ENCODE measurements around the gene ZMYM4.
"Not testable (repeated sequence)": the region's sequence is repeated elsewhere in the genome, so short reads cannot be mapped to it uniquely, and the experiment has no call there.

The ZMYM4 gene

GRCh38 chr1:35331618-35332017 is 63.1 kb downstream of the ZMYM4 start:
- not testable (repeated sequence) for DNase-seq

- no peak for DNase-seq
These were observed 66.0 kb downstream of the ZMYM4 start for GRCh38 chr1:35334485-35334884.

GRCh38 chr1:35340519-35340918 is 72.0 kb downstream of the ZMYM4 start:
- no peak for DNase-seq

GRCh38 chr1:35345439-35345981 is 77.0 kb downstream of the ZMYM4 start:
- no peak for DNase-seq

GRCh38 chr1:35350872-35351271 is 82.4 kb downstream of the ZMYM4 start:
- no peak for DNase-seq

- no peak for DNase-seq
These were observed 91.5 kb downstream of the ZMYM4 start for GRCh38 chr1:35359995-35360394.

GRCh38 chr1:35361638-35362037 is 93.1 kb downstream of the ZMYM4 start:
- no peak for DNase-seq

GRCh38 chr1:35364741-35365140 is 96.2 kb downstream of the ZMYM4 start:
- DNase-seq = no peak

GRCh38 chr1:35367914-35368313 is 99.4 kb downstream of the ZMYM4 start:
- no peak for DNase-seq

- DNase-seq = no peak
These were observed 101.6 kb downstream of the ZMYM4 start for GRCh38 chr1:35369922-35370671.

- DNase-seq = no peak
These were observed 103.0 kb downstream of the ZMYM4 start for GRCh38 chr1:35371506-35371905.

GRCh38 chr1:35377555-35377954 is 109.0 kb downstream of the ZMYM4 start:
- DNase-seq = no peak

GRCh38 chr1:35379317-35380000 is 111.0 kb downstream of the ZMYM4 start:
- DNase-seq = no peak

GRCh38 chr1:35380111-35380510 is 111.6 kb downstream of the ZMYM4 start:
- not testable (repeated sequence) for DNase-seq

GRCh38 chr1:35382107-35382506 is 113.6 kb downstream of the ZMYM4 start:
- no peak for DNase-seq

- DNase-seq = no peak
These were observed 117.8 kb downstream of the ZMYM4 start for GRCh38 chr1:35386290-35386689.

- DNase-seq = no peak
These were observed 118.5 kb downstream of the ZMYM4 start for GRCh38 chr1:35386959-35387358.

GRCh38 chr1:35390600-35391494 is 122.3 kb downstream of the ZMYM4 start:
- no peak for DNase-seq

GRCh38 chr1:35394386-35394785 is 125.9 kb downstream of the ZMYM4 start:
- DNase-seq = no peak

GRCh38 chr1:35398739-35399138 is 130.2 kb downstream of the ZMYM4 start:
- DNase-seq = no peak

- DNase-seq = no peak
These were observed 132.5 kb downstream of the ZMYM4 start for GRCh38 chr1:35401049-35401448.

- DNase-seq = no peak
These were observed 137.6 kb downstream of the ZMYM4 start for GRCh38 chr1:35406103-35406502.

- DNase-seq = no peak
These were observed 139.2 kb downstream of the ZMYM4 start for GRCh38 chr1:35407743-35408142.

All from stimulated activated CD4-positive, alpha-beta T cell treated with anti-CD3 and anti-CD28 coated beads, Interleukin-4, amount 100 ng/mL, for 24 hours (primary cell).